K562 (cell line): ENCODE results near the gene FGF22. TPM values are rescaled to one million over a fixed set of nuclear protein-coding genes. Genes with fewer than 3 reads are reported as not detected.
A peak's percentile ranks its signal among the peaks of the same experiment; 100 is the strongest.

Experiments
- ATF6 ChIP-seq: sonication (generic); formaldehyde crosslinking; IDR thresholded peaks from 2 replicates; pipeline ENCODE4 v1.4.0; 2020; ENCODE audit warnings: mild to moderate bottlenecking, missing genetic modification reagents
- FOXJ2 ChIP-seq: fragments of 200-800 bp; sonication (Bioruptor generic); IDR thresholded peaks from 2 replicates; pipeline ENCODE4 v1.6.1; 2016; ENCODE audit warnings: missing genetic modification characterization, missing compliant biosample characterization
- HNRNPUL1 ChIP-seq: fragments of 200-400 bp; formaldehyde crosslinking; IDR thresholded peaks from 2 replicates; pipeline ENCODE4 v1.6.1; 2017; ENCODE audit warnings: low read length
- KLF1 ChIP-seq: fragments of 450-650 bp; IDR thresholded peaks from 2 replicates; pipeline ENCODE4 v1.6.1; 2016; ENCODE audit warnings: missing genetic modification characterization, missing compliant biosample characterization
- RFX5 ChIP-seq: IDR thresholded peaks from 2 replicates; pipeline ENCODE4 v1.6.1; 2011; ENCODE audit warnings: low read depth, mild to moderate bottlenecking, improper control_type of control experiment, low read length
- TEAD1 ChIP-seq, 2 experiments: fragments of 450-650 bp in 1 of 2; sonication (generic) in 1 of 2; formaldehyde crosslinking; IDR thresholded peaks; 2 replicates each; pipeline versions ENCODE4 v1.4.0 to v1.8.0; 2020 to 2022; ENCODE audit warnings: mild to moderate bottlenecking in 2 of 2, missing genetic modification reagents in 1 of 2
- ZFX ChIP-seq: sonication (generic); formaldehyde crosslinking; IDR thresholded peaks from 2 replicates; pipeline ENCODE4 v1.8.0; 2022; ENCODE audit warnings: mild to moderate bottlenecking, missing genetic modification reagents, moderate library complexity
- ZNF140 ChIP-seq: fragments of 250-450 bp; sonication (Bioruptor Pico); IDR thresholded peaks from 2 replicates; pipeline ENCODE4 v1.8.0; 2021; ENCODE audit warnings: moderate library complexity, mild to moderate bottlenecking, inconsistent platforms
- ZNF445 ChIP-seq: fragments of 250-450 bp; sonication (Bioruptor Pico); IDR thresholded peaks from 2 replicates; pipeline ENCODE4 v1.4.0; 2020; ENCODE audit warnings: low read depth, mild to moderate bottlenecking, moderate library complexity
- ZNF696 ChIP-seq: fragments of 250-450 bp; sonication (Bioruptor Pico); conservative IDR thresholded peaks from 2 replicates; pipeline ENCODE4 v1.4.0; 2020; ENCODE audit warnings: mild to moderate bottlenecking, moderate library complexity
- polyA plus RNA-seq, 8 experiments: library from polyadenylated mRNA; depleted of rRNA in 4 of 8; stranded (reverse) in 5 of 8; unstranded in 3 of 8; fragments of >200 nt; fragmentation: Nextera tagmentation in 2 of 8; fragmentation: Illumina TruSeq in 1 of 8; extraction: Ambion mirVana in 2 of 8; extraction: Trizol in 1 of 8; gene quantifications; 2 replicates each; pipeline versions ENCODE4 v1.2.1 to v1.2.3, GENCODE V29; 2011 to 2014; ENCODE audit warnings: inconsistent platforms in 1 of 8, missing spikeins in 1 of 8
- total RNA-seq, 7 experiments: library from RNA; depleted of rRNA in 6 of 7; stranded (reverse); fragments of >200 nt in 6 of 7; fragmentation: Illumina TruSeq in 2 of 7; extraction: Trizol in 2 of 7; gene quantifications; 2 replicates each; pipeline versions ENCODE4 v1.2.1 to v1.2.3, GENCODE V29; 2011 to 2021; ENCODE audit warnings: low replicate concordance in 1 of 7
- TF ChIP-seq, protein P1 (sequence below): fragments of 450-650 bp; formaldehyde crosslinking; IDR thresholded peaks from 2 replicates; pipeline ENCODE4 v1.4.0; 2020; ENCODE audit warnings: mild to moderate bottlenecking, moderate library complexity
- TF ChIP-seq, protein P2 (sequence below): fragments of 450-650 bp; IDR thresholded peaks from 2 replicates; pipeline ENCODE4 v1.6.1; 2017; ENCODE audit warnings: antibody characterized with exemption, mild to moderate bottlenecking
- TF ChIP-seq, protein P3 (sequence below): fragments of 450-650 bp; IDR thresholded peaks from 2 replicates; pipeline ENCODE4 v1.6.1; 2016; ENCODE audit warnings: low read depth, mild to moderate bottlenecking, moderate library complexity
- TF ChIP-seq, protein P4 (sequence below), 2 experiments: fragments of 450-650 bp; IDR thresholded peaks; 2 replicates each; pipeline ENCODE4 v1.6.1; 2018; ENCODE audit warnings: mild to moderate bottlenecking in 2 of 2, low read depth in 1 of 2; ENCODE audit not compliant: partially characterized antibody in 2 of 2

FGF22 gene
- total and polyA plus RNA-seq, 9 of the 15 experiments (the other 6 are each of a cell fraction or from before 2014, with no cell fraction given), result 0.14 to 2.2 (median 0.86) TPM; not detected in 4

DNA sequence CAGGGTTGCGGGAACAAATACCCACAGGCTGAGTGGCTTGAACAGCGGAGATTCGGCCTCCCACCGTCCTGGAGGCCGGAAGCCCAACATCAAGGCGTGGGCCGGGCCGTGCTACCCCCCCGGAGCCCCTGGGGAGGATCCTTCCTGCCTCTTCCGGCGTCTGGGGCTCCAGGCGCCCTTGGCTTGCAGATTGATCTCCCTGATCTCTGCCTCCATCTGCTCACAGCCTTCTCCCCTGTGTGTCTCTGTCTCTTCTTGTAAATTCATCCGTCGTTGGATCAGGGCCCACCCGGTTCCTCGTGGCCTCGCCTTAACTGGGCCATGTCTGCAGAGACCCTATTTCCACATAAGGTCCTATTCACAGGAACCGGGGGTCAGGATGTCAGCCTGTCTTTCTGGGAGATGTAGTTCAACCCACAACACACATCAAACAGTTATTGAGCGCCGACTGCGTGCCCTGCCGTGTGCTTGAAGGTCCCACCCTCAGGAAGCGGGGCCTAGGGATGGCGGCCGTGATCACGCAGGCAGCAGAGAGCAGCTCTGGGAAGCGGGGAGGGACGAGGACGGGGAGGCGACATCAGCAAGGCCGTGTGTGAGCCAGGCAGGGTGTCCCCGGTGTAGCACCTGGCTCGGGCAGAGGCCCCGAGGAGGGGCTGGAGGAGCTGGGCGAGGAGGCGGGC is 28.7 kb upstream of the FGF22 start (continued):
- TF ChIP-seq ATF6 (no peak), TEAD1 (CRISPR knock-in tag; IDR thresholded peaks at IDR 0.05) (no peak), FOXJ2 (no peak), HNRNPUL1 (no peak), KLF1 (tag) (no peak), RFX5 (no peak), ZNF140 (CRISPR knock-in tag) (no peak), ZFX (CRISPR knock-in tag) (peak; percentile 61), ZNF445 (CRISPR knock-in tag) (no peak), ZNF696 (CRISPR knock-in tag) (no peak)
- TF ChIP-seq, protein P1, sequence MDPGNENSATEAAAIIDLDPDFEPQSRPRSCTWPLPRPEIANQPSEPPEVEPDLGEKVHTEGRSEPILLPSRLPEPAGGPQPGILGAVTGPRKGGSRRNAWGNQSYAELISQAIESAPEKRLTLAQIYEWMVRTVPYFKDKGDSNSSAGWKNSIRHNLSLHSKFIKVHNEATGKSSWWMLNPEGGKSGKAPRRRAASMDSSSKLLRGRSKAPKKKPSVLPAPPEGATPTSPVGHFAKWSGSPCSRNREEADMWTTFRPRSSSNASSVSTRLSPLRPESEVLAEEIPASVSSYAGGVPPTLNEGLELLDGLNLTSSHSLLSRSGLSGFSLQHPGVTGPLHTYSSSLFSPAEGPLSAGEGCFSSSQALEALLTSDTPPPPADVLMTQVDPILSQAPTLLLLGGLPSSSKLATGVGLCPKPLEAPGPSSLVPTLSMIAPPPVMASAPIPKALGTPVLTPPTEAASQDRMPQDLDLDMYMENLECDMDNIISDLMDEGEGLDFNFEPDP (CRISPR knock-in tag), result no peak
- TF ChIP-seq, protein P2, sequence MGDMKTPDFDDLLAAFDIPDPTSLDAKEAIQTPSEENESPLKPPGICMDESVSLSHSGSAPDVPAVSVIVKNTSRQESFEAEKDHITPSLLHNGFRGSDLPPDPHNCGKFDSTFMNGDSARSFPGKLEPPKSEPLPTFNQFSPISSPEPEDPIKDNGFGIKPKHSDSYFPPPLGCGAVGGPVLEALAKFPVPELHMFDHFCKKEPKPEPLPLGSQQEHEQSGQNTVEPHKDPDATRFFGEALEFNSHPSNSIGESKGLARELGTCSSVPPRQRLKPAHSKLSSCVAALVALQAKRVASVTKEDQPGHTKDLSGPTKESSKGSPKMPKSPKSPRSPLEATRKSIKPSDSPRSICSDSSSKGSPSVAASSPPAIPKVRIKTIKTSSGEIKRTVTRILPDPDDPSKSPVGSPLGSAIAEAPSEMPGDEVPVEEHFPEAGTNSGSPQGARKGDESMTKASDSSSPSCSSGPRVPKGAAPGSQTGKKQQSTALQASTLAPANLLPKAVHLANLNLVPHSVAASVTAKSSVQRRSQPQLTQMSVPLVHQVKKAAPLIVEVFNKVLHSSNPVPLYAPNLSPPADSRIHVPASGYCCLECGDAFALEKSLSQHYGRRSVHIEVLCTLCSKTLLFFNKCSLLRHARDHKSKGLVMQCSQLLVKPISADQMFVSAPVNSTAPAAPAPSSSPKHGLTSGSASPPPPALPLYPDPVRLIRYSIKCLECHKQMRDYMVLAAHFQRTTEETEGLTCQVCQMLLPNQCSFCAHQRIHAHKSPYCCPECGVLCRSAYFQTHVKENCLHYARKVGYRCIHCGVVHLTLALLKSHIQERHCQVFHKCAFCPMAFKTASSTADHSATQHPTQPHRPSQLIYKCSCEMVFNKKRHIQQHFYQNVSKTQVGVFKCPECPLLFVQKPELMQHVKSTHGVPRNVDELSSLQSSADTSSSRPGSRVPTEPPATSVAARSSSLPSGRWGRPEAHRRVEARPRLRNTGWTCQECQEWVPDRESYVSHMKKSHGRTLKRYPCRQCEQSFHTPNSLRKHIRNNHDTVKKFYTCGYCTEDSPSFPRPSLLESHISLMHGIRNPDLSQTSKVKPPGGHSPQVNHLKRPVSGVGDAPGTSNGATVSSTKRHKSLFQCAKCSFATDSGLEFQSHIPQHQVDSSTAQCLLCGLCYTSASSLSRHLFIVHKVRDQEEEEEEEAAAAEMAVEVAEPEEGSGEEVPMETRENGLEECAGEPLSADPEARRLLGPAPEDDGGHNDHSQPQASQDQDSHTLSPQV, result peak; percentile 89
- TF ChIP-seq, protein P3, sequence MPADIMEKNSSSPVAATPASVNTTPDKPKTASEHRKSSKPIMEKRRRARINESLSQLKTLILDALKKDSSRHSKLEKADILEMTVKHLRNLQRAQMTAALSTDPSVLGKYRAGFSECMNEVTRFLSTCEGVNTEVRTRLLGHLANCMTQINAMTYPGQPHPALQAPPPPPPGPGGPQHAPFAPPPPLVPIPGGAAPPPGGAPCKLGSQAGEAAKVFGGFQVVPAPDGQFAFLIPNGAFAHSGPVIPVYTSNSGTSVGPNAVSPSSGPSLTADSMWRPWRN, result no peak
- TF ChIP-seq, protein P4, sequence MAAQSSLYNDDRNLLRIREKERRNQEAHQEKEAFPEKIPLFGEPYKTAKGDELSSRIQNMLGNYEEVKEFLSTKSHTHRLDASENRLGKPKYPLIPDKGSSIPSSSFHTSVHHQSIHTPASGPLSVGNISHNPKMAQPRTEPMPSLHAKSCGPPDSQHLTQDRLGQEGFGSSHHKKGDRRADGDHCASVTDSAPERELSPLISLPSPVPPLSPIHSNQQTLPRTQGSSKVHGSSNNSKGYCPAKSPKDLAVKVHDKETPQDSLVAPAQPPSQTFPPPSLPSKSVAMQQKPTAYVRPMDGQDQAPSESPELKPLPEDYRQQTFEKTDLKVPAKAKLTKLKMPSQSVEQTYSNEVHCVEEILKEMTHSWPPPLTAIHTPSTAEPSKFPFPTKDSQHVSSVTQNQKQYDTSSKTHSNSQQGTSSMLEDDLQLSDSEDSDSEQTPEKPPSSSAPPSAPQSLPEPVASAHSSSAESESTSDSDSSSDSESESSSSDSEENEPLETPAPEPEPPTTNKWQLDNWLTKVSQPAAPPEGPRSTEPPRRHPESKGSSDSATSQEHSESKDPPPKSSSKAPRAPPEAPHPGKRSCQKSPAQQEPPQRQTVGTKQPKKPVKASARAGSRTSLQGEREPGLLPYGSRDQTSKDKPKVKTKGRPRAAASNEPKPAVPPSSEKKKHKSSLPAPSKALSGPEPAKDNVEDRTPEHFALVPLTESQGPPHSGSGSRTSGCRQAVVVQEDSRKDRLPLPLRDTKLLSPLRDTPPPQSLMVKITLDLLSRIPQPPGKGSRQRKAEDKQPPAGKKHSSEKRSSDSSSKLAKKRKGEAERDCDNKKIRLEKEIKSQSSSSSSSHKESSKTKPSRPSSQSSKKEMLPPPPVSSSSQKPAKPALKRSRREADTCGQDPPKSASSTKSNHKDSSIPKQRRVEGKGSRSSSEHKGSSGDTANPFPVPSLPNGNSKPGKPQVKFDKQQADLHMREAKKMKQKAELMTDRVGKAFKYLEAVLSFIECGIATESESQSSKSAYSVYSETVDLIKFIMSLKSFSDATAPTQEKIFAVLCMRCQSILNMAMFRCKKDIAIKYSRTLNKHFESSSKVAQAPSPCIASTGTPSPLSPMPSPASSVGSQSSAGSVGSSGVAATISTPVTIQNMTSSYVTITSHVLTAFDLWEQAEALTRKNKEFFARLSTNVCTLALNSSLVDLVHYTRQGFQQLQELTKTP (IDR thresholded peaks at IDR 0.05; ENCODE audit: low read depth in 1 of 2, partially characterized antibody in 2 of 2), result no peak
